Measurements from ENCODE around the gene SYT11.
"Not testable (repeated sequence)": the region's sequence is repeated elsewhere in the genome, so short reads cannot be mapped to it uniquely, and the experiment has no call there.

SYT11 gene

GRCh38 chr1:155899683-155900082 is 40.3 kb downstream of the SYT11 start:
- no peak for DNase-seq (ENCODE audit: low spot score)

- DNase-seq (ENCODE audit: low spot score) = no peak
Observed at GRCh38 chr1:155900161-155900560, 40.8 kb downstream of the SYT11 start.

DNA sequence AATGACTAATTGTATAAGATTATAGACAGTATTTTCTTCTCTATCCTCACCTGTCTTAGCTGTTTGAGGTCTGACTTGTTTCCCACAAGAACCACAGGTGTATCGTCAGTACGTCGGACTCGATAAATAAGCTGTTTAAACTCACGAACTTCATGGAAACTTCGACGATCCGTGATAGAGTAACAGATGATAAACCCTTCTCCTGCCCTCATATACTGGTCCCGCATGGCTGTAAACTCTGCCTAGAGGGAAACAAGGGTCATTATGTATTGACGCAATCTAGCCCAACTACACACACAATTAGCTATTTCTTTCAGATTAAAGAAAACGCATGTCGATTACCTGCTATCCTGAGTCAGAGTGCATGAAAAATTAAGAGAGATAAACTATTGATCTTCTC is 44.9 kb downstream of the SYT11 start:
- no peak for DNase-seq (ENCODE audit: low spot score)

DNA sequence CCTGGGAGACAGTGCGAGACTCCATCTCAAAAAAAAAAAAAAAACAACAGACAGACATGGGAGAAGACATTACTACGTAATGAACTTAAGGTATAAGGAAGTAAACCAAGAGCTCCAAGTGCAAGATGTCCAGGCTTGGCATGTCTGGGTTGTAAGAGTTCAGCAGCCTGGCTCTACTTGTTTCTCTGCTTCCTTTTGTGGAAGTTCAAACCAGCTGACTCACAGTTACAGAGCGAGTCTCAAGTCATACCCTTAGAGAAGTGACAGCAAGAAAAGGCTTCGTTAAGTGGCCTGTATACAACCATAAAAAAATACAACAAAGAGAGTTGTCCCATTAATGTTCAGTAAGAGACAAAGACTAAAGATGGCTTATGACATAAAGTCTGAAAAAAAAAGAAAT is 50.5 kb downstream of the SYT11 start:
- no peak for DNase-seq (ENCODE audit: low spot score)

DNA sequence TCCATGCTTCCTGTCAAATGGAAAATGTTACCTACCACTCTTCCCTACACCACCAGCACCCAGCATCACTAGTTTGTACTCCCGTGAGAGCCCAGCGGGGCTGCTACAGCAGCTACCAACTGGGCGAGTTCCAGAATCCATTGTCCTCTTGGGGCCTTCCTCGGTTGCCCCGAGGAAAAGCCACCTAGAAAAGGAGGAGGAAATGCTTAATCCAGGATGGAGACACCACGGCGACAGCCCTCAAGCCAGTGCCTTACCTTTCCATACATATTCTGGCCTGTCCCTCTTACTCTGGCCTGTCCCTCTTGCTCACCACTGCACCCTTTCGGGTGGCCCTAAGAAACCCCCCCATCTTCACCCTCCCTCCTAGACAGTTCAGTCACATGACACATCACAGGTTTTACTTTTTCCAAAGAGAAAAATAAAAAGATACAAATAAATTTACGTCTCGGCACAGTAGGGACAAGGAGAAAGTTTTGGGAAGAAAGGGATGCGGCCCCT is 51.3 kb downstream of the SYT11 start:
- DNase-seq (ENCODE audit: low spot score) = no peak

DNA sequence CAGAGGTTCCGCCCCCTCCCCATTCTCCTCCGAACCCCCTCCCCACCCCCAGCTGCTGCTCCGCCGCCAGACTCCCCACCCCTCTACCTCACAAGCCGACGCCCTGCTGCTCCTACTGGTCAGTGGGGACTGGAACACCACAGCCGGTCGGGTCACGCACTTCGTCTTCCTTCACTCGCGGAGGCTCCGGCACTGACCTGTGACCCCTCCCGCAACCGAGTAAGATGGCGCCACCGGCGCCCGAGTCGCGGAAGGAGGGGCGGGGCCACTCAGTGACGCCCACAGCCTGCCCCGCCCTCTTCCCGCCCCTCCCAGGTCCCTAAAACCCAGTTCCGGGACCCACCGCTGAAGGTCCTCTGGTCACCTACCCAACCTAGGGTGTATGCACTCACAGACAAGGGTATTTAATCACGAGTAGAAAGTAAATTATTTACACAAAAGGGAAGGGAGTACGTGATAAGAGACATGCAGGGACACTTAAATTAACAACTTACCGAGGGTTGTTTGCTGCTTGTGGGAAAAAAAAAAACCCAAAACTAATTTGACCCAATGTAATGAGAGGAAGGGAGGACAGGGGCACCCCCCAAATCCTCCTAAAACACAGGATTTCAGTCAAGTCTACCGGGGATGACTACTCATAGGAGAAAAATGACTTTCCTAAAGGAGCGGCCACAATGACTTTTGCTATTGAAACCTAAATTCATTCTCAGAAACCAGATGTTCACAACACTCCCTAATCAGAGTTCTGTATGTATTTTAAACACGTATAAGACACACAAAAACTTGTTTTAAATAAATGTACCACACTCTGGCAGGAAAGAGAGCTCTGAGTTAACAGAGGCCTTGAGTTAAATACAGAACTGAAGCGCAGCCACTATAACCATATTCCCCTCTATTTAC is 52.0 kb downstream of the SYT11 start, which contains the start of gene RIT1:
Gene RIT1 (minus strand): TSS at position 194 of the 900 bp plus-strand sequence. CDS start 588 bp downstream, outside the sequence.
- DNase-seq (ENCODE audit: low spot score) = peak; percentile 72

GRCh38 chr1:155912056-155912536 is 52.7 kb downstream of the SYT11 start:
- DNase-seq (ENCODE audit: low spot score) = no peak

DNA sequence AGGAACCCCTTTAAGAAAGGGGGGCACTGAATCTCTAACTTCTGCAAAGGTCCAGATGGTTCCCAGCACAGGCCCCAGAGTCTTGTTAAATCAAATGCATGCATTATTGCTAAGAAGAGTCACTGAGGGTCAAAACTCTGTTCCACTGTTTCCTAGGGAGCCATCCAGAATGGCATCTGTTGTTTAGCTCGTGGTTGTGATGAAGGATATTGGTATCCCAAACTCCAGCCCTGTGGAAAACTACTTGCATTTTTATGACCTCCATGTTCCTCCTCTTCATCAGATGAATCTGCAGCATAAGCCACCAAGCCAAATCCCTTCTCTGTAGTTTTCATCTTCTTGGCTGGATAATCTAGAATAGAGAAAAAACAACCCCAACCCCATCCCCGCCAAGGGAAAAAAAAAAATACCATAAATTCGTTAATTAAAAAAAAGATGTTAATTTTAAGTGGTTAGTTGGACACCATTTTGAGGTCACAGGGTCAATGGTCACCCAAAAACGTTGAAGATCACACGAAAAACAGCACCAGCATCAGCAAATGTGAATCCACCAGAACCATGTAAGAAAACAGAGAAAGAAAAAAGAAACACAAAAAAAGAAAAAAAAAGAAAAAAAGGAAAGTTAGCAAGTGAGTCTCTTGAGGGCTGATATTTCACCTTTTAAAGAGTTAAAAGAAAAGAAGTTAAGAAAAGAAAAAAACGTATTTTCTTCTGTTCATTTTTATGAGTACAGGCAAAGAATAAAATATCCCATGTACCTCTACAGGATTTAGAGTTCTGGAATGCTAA is 54.8 kb downstream of the SYT11 start:
- DNase-seq (ENCODE audit: low spot score) = no peak

GRCh38 chr1:155918660-155919059 is 59.3 kb downstream of the SYT11 start:
- no peak for DNase-seq (ENCODE audit: low spot score)

GRCh38 chr1:155919801-155920200 is 60.4 kb downstream of the SYT11 start:
- DNase-seq (ENCODE audit: low spot score) = no peak

- DNase-seq (ENCODE audit: low spot score) = no peak
Observed at GRCh38 chr1:155920717-155921116, 61.4 kb downstream of the SYT11 start.

DNA sequence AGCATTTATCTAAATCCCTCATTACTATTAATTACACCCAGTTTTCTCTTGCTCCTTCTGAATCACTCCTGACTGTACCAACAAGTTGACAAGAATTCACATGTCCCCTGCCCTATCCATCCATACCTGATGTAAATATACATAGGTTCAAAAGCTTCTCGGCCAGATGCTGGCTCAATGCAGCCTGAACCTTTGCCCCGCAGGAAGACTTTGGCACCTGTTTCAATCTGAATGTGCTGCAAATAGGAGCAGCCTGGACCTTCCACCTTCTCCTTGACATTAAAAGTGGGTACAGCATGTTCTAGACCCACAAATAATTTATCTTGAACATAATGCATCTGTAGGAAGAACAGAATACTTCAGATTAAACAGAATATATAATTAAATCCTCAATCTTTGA is 66.1 kb downstream of the SYT11 start:
- no peak for DNase-seq (ENCODE audit: low spot score)

DNA sequence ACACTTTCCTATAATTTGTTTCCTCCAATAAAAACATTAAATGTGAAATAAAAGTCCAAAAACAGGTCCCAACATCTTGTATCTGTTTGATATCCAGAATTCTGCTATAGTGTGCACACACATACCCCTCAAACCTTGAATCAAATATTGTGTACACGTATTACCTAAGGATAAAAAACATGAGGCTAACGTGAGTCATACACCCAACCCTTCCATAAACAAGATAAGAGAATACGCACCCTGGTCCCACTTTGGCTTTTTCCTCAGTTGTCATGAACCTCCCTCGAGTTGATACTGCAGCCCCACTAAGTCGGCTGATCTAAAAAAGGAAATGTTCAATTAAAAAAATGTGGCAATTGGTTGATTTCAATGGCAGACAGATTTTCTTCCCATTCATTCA is 69.7 kb downstream of the SYT11 start:
- DNase-seq (ENCODE audit: low spot score) = no peak

DNA sequence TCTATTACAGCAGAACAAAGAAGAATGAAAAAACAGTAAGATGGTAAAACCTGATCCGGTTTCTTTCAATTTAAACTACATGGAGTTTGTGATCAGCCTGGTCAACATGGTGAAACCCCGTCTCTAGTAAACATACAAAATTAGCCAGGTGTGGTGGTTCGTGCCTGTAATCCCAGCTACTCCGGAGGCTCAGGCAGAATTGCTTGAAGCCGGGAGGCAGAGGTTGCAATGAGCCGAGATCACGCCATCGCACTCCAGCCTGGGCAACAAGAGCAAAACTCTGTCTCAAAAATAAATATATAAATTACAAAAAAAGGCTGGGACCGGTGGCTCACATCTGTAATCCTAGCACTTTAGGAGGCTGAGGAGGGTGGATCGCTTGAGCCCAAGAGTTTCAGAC is 71.4 kb downstream of the SYT11 start:
- not testable (repeated sequence) for DNase-seq (ENCODE audit: low spot score)

- no peak for DNase-seq (ENCODE audit: low spot score)
Observed at GRCh38 chr1:155931332-155932038, 72.1 kb downstream of the SYT11 start.

DNA sequence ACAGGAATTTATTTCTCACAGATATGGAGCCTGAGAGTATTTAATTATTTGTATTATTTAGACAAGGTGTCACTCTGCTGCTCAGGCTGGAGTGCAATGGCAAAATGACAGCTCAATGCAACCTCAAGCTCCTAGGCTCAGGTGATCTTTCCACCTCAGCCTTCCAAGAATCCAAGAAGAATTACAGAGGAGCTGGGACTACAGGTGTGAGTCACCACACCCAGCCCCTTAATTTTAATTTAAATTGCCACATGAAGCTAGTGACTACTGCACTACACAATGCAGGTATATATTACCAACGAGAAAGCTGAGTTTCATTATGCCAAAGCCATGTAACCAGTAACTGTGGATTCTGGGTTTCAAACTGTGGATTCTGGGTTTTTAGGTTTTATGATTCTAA is 72.7 kb downstream of the SYT11 start:
- DNase-seq (ENCODE audit: low spot score) = no peak

GRCh38 chr1:155932487-155932886 is 73.1 kb downstream of the SYT11 start:
- no peak for DNase-seq (ENCODE audit: low spot score)

- DNase-seq (ENCODE audit: low spot score) = no peak
Observed at GRCh38 chr1:155933591-155934096, 74.3 kb downstream of the SYT11 start.

DNA sequence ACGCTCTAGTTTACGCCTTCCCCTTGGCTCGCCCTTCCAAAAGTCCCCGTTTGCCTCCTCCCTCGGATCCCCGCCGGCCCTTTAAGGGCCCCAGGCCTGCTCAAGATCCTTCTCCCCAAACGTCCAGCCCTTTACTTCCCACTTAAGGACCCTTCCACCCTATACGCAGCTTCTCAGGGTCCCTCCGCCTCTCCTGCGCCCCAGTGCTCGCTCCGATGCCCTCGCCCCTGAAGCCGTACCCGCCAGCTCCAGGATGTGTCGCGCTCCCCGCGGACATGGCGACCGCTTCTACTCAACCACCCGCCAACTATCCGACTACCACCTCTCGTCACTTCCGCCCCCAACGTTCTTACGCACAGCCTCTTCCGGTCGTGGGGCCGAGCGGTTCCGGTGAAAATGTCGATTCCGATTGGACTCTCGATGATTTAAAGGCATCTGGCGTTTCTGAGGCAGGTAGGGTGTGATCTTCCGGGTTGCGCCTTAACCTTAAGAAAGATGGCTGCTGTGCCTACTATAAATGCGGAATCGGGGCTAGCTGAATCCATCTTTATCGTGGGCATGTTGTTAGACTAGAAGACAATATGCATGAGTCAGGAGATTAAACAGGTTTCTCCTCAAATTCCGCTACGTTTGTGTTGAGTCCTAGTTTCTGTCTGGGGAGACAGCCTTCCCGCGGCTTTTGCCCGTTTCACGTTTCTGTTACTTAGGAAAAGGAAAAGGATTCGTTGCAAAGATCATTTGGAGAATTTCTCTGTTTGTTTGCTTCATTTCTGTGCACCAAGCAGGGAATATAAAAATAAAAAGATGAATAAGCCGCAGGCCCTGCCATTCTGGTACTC is 74.9 kb downstream of the SYT11 start, which contains the start of gene KHDC4:
Gene KHDC4 (minus strand): TSS at position 317 of the 839 bp plus-strand sequence. CDS start 40 bp downstream, at position 277.
- DNase-seq (ENCODE audit: low spot score) = peak; percentile 93
